Parathyroid adenoma (tissue), 2 donors: Measurements from ENCODE around the gene TEX48.

ENCODE experiments used
- H2AFZ ChIP-seq: fragments of 300-600 bp; sonication (generic); one replicate; pipeline ENCODE4 v1.7.0; 2017; ENCODE audit warnings: antibody characterized with exemption, mild to moderate bottlenecking
- H3K27ac ChIP-seq: fragments of 300-600 bp; sonication (generic); one replicate; pipeline ENCODE4 v1.7.0; 2017
- H3K27me3 ChIP-seq: fragments of 300-600 bp; sonication (generic); one replicate; pipeline ENCODE4 v1.7.0; 2017; ENCODE audit warnings: low read length; ENCODE audit not compliant: control insufficient read depth, insufficient read depth
- H3K36me3 ChIP-seq: fragments of 300-600 bp; sonication (generic); one replicate; pipeline ENCODE4 v1.7.0; 2017; ENCODE audit warnings: low read length; ENCODE audit not compliant: control insufficient read depth, insufficient read depth
- H3K4me1 ChIP-seq: fragments of 300-600 bp; sonication (generic); one replicate; pipeline ENCODE4 v1.7.0; 2017; ENCODE audit warnings: control low read depth
- H3K4me2 ChIP-seq: fragments of 300-600 bp; sonication (generic); one replicate; pipeline ENCODE4 v1.7.0; 2017; ENCODE audit warnings: low read length
- H3K4me3 ChIP-seq: fragments of 300-600 bp; sonication (generic); one replicate; pipeline ENCODE4 v1.7.0; 2017; ENCODE audit warnings: low read depth, low read length
- H3K79me2 ChIP-seq: fragments of 300-600 bp; sonication (generic); one replicate; pipeline ENCODE4 v1.7.0; 2017; ENCODE audit warnings: control low read depth
- H3K9ac ChIP-seq: fragments of 300-600 bp; sonication (generic); one replicate; pipeline ENCODE4 v1.7.0; 2017; ENCODE audit warnings: mild to moderate bottlenecking
- H3K9me3 ChIP-seq: fragments of 300-600 bp; sonication (generic); one replicate; pipeline ENCODE4 v1.7.0; 2017; ENCODE audit warnings: low read length; ENCODE audit not compliant: control insufficient read depth
- TF ChIP-seq, protein P1 (sequence below): fragments of 300-600 bp; sonication (generic); IDR thresholded peaks from one replicate; pipeline ENCODE4 v1.7.0; 2017; ENCODE audit warnings: antibody characterized with exemption, mild to moderate bottlenecking
- donor health status: primary hyperparathyroidism.

The TEX48 gene

DNA sequence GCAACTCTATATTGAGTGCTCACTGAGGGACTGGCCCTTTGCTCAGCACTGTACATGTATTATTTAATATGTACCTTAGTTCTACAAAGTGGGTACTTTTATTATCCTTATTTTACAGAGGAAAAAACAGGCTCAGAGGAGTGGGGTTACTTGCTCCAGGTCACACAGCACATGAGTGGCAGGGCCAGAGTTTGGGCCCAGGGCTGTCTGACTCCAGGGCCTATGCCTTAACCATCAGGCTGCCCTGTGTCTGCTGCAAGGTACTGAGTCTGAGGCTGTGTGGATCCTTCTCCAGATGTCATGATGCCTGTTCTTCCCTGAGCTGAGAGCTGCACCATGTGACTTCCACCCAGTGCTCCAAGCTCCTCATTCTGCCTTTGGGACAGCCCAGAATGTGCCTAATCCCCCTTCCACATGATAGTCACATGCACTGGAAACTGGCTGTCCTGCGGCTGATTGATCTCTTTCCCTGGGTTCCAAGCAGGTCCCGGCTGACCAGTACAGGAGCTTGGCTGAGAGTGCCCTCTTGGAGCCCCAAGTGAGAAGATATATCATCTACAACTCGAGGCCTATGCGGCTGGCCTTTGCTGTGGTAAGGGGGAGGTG, 55.5 kb downstream of the TEX48 start:
- H3K79me2 ChIP-seq, result no peaks in the 10 kb centered on the region
- TF ChIP-seq, protein P1, sequence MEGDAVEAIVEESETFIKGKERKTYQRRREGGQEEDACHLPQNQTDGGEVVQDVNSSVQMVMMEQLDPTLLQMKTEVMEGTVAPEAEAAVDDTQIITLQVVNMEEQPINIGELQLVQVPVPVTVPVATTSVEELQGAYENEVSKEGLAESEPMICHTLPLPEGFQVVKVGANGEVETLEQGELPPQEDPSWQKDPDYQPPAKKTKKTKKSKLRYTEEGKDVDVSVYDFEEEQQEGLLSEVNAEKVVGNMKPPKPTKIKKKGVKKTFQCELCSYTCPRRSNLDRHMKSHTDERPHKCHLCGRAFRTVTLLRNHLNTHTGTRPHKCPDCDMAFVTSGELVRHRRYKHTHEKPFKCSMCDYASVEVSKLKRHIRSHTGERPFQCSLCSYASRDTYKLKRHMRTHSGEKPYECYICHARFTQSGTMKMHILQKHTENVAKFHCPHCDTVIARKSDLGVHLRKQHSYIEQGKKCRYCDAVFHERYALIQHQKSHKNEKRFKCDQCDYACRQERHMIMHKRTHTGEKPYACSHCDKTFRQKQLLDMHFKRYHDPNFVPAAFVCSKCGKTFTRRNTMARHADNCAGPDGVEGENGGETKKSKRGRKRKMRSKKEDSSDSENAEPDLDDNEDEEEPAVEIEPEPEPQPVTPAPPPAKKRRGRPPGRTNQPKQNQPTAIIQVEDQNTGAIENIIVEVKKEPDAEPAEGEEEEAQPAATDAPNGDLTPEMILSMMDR, result no peak

DNA sequence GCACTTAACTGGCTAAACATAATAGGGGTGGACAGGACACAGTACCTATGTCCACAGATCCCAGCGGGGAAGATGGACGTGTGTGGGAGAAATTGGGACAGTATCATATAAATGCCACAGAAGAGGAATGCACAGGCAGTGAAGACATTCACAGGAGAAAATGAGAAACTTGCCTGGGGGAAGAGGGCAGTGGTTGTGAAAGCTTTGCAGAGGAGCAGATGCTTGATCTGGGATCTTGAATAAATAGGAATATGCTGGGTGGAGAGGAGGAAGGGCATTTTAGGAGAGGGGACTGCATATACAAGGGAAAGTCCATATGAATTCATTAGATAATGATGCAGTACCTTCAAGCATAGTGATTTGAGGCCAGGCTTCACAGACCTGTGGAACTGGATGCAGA, 57.3 kb downstream of the TEX48 start:
- H3K27me3 ChIP-seq, result no peaks in the 10 kb centered on the region
- no peak overlapping the region for H3K9ac ChIP-seq
- H2AFZ ChIP-seq, result no peak overlapping the region
- no peak overlapping the region for H3K27ac ChIP-seq
- H3K79me2 ChIP-seq, result no peaks in the 10 kb centered on the region
- no peaks in the 10 kb centered on the region for H3K36me3 ChIP-seq
- no peak overlapping the region for H3K4me3 ChIP-seq
- H3K9me3 ChIP-seq, result no peaks in the 10 kb centered on the region
- TF ChIP-seq, protein P1, result no peak
- H3K4me2 ChIP-seq, result no peak overlapping the region
- H3K4me1 ChIP-seq, result no peaks in the 10 kb centered on the region

More for the DNA sequence above, 55.5 kb downstream of the TEX48 start:
- Histone ChIP-seq H3K4me2 (no peak overlapping the region), H3K9me3 (no peaks in the 10 kb centered on the region), H3K9ac (no peak overlapping the region), H3K27ac (no peak overlapping the region), H3K4me1 (no peaks in the 10 kb centered on the region), H3K27me3 (no peaks in the 10 kb centered on the region), H3K4me3 (no peak overlapping the region), H2AFZ (no peak overlapping the region), H3K36me3 (no peaks in the 10 kb centered on the region)

DNA sequence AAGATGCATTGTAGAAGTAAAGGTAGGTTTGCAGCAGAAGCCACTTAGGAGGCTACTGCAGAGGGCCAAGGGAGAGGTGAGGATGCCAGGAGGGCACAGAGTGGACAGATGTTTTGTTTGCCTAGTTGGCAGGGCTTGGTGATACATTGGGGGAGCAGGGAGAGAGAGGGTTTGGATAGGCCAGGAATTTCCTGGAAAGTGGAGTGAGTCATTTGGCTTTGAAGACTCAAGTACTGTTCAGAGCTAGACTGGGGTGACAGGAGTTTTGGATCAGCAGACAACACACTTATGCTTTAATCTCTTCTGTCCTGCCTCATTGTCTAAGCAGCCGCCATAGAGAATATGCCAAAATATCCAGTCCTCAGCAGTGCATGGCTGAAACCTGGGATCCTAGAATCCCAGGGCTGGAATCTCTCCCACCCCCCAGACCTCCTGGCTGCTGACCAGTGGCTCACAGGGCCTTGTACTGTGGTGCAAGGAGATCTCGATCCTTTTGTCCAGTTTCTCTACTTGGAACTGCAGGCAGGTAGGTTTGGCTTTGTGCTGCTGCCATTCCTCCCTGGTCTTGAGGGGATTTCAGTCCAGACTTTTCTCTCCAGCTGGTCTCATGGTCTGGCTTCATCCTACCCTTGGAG, 59.9 kb downstream of the TEX48 start:
- no peaks in the 10 kb centered on the region for H3K27me3 ChIP-seq
- TF ChIP-seq, protein P1, result no peak
- no peak overlapping the region for H3K4me2 ChIP-seq
- H3K27ac ChIP-seq, result no peak overlapping the region
- no peaks in the 10 kb centered on the region for H3K36me3 ChIP-seq
- no peaks in the 10 kb centered on the region for H3K79me2 ChIP-seq
- no peak overlapping the region for H3K9ac ChIP-seq
- no peak overlapping the region for H3K4me3 ChIP-seq
- H3K4me1 ChIP-seq, result no peaks in the 10 kb centered on the region
- no peak overlapping the region for H2AFZ ChIP-seq
- no peaks in the 10 kb centered on the region for H3K9me3 ChIP-seq

DNA sequence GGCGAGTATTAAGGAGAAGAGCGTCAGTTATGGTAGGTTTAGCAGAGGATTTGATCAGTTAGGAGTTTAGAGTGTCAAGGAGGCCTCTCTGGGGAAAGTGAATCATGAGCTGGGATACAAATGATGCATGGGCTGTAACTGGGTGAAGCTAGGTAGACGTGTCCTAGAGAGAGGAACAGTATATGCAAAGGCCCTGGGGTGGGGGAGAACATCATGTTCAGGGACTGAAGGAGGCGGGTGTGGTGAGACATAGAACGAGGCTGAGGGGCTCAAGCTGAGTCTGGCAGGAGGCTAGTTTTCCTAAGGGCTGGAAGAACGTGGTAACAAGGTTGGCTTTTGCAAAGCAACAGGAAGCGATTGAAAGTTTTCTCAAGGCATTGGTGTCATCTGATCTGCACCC, 60.4 kb downstream of the TEX48 start:
- no peaks in the 10 kb centered on the region for H3K4me1 ChIP-seq
- no peak overlapping the region for H3K9ac ChIP-seq
- no peaks in the 10 kb centered on the region for H3K9me3 ChIP-seq
- no peak overlapping the region for H3K4me3 ChIP-seq
- H3K4me2 ChIP-seq, result no peak overlapping the region
- H2AFZ ChIP-seq, result no peak overlapping the region
- TF ChIP-seq, protein P1, result no peak
- H3K27ac ChIP-seq, result no peak overlapping the region
- H3K36me3 ChIP-seq, result no peaks in the 10 kb centered on the region
- no peaks in the 10 kb centered on the region for H3K27me3 ChIP-seq
- no peaks in the 10 kb centered on the region for H3K79me2 ChIP-seq
